Heart left ventricle (tissue), 13 donors: ENCODE results near the gene NECTIN2.

Experiments used
- POLR2A ChIP-seq, 2 donors: fragments of 450-650 bp; IDR thresholded peaks; one replicate each; pipeline ENCODE4 v1.6.1; 2017; ENCODE audit warnings: antibody characterized with exemption in 2 of 2, mild to moderate bottlenecking in 2 of 2, moderate library complexity in 2 of 2
- TF ChIP-seq, protein P1 (sequence below), 12 donors: fragments of 200-600 bp; sonication (generic) in 4 of 12; IDR thresholded peaks; one replicate each; pipeline versions ENCODE4 v1.5.0 to v1.8.0; 2018 to 2022; ENCODE audit warnings: antibody characterized with exemption in 12 of 12, mild to moderate bottlenecking in 5 of 12
- donor health status: ischemic (EF 13 %, LVEDD 7.1; RV severe dilation, severe dysfunction).
- donor health status: DM: no; HTN: yes; CAD: no.
- donor health status: DM: no; HTN: no; CAD: no.
- donor health status: ischemic (EF 25% LVEDD 6.9; RV normal size, moderate dysfunction).
- donor health status: ischemic (EF 25% LVEDD 5.7; RV mildly dilated, moderate dysfunction).
- donor health status: ischemic (EF 35%, LVEDD 5.7; RV mildly dilated, moderate dysfunction).
- donor health status: nonischemic (EF 11% LVEDD 7.7; RV severe dilation, severe dysfunction).
- donor health status: DM: yes; HTN: yes; CAD: no.
- donor health status: PGD.
- donor health status: ischemic (EF 29% LVEDD 5.4; RV normal size, mild dysfunction).
- donor health status: nonischemic (EF 23%, LVEDD 6.1; RV moderate dilation, normal function).

DNA sequence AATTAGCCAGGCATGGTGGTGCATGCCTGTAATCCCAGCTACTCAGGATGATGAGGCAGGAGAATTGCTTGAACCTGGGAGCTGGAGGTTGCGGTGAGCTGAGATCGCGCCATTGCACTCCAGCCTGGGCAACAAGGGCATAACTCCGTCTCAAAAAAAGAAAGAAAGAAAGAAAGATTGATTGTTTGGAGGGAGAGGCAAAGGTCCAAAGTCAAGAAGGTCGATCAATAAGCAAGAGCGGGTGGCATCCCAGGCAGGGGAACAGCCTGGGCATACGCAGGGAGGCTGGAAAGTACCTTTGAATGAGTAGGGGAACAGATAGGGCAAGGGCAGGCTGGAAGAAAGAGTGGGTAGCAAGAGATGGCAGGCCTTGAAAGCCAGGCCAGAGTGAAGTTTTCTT lies 84.0 kb downstream of the NECTIN2 start:
- TF ChIP-seq, protein P1, sequence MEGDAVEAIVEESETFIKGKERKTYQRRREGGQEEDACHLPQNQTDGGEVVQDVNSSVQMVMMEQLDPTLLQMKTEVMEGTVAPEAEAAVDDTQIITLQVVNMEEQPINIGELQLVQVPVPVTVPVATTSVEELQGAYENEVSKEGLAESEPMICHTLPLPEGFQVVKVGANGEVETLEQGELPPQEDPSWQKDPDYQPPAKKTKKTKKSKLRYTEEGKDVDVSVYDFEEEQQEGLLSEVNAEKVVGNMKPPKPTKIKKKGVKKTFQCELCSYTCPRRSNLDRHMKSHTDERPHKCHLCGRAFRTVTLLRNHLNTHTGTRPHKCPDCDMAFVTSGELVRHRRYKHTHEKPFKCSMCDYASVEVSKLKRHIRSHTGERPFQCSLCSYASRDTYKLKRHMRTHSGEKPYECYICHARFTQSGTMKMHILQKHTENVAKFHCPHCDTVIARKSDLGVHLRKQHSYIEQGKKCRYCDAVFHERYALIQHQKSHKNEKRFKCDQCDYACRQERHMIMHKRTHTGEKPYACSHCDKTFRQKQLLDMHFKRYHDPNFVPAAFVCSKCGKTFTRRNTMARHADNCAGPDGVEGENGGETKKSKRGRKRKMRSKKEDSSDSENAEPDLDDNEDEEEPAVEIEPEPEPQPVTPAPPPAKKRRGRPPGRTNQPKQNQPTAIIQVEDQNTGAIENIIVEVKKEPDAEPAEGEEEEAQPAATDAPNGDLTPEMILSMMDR (IDR thresholded peaks at IDR 0.05) = no peak
- TF ChIP-seq POLR2A (IDR thresholded peaks at IDR 0.05) = no peak
